Bronchial epithelial cell (primary cell): ENCODE results near the gene CST7. TPM values are rescaled to one million over a fixed set of nuclear protein-coding genes. Genes with fewer than 3 reads are reported as not detected.

Source experiments
- DNase-seq: peaks from one replicate; pipeline ENCODE4 v3.0.0-alpha.2; 2010; ENCODE audit warnings: low read depth
- FAIRE-seq: peaks from 2 replicates; lab custom pipeline; 2011; peaks lifted over from hg19 to GRCh38; lab: Jason Lieb, UNC
- H3K27me3 ChIP-seq: 2 replicates; pipeline ENCODE4 v1.5.1; 2011; ENCODE audit warnings: low read length; ENCODE audit not compliant: control insufficient read depth, insufficient read depth
- H3K36me3 ChIP-seq: 2 replicates; pipeline ENCODE4 v1.5.1; 2011; ENCODE audit warnings: low read length; ENCODE audit not compliant: control insufficient read depth, insufficient read depth
- H3K4me3 ChIP-seq: 2 replicates; pipeline ENCODE4 v1.5.1; 2011; ENCODE audit warnings: mild to moderate bottlenecking, low read depth, low read length, control low read depth
- total RNA-seq: library from RNA; depleted of rRNA; stranded (reverse); fragments of >200 nt; gene quantifications from 2 replicates; pipeline ENCODE4 v1.2.1, GENCODE V29; 2014
- TF ChIP-seq, protein P1 (sequence below): IDR thresholded peaks from 2 replicates; pipeline ENCODE4 v1.5.1; 2011; ENCODE audit warnings: mild to moderate bottlenecking, moderate library complexity, low read length, control low read depth, inconsistent platforms; ENCODE audit not compliant: insufficient read depth, severe bottlenecking

The CST7 gene
- total RNA-seq, 1 donor from 2014 or later, result not detected

DNA sequence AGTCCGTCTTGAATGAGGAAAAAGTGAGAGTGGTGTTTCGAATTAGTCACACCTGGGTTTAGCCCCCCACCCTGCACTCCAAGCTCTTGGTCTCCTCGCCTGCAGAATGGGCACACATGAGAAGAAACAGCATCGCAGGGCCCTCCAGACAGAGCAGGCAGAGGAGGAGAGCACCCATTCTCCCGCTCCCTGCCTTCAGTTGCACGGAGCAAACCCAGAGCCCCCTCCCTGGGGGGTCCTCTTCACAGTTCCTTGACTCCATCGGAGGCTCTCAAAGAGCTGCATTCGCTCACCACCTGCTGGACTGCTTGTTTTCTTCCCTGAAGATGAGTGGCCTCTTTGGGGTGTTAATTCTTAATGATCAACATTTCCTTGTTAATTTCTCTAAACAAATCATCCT is 5.1 kb downstream of the CST7 start:
- TF ChIP-seq, protein P1, sequence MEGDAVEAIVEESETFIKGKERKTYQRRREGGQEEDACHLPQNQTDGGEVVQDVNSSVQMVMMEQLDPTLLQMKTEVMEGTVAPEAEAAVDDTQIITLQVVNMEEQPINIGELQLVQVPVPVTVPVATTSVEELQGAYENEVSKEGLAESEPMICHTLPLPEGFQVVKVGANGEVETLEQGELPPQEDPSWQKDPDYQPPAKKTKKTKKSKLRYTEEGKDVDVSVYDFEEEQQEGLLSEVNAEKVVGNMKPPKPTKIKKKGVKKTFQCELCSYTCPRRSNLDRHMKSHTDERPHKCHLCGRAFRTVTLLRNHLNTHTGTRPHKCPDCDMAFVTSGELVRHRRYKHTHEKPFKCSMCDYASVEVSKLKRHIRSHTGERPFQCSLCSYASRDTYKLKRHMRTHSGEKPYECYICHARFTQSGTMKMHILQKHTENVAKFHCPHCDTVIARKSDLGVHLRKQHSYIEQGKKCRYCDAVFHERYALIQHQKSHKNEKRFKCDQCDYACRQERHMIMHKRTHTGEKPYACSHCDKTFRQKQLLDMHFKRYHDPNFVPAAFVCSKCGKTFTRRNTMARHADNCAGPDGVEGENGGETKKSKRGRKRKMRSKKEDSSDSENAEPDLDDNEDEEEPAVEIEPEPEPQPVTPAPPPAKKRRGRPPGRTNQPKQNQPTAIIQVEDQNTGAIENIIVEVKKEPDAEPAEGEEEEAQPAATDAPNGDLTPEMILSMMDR, result no peak
- Histone ChIP-seq H3K27me3 (no peaks in the 10 kb centered on the region), H3K4me3 (no peak overlapping the region), H3K36me3 (peaks cover 2% of the 10 kb centered on the region)
- DNase-seq, result no peak
- no peak for FAIRE-seq

DNA sequence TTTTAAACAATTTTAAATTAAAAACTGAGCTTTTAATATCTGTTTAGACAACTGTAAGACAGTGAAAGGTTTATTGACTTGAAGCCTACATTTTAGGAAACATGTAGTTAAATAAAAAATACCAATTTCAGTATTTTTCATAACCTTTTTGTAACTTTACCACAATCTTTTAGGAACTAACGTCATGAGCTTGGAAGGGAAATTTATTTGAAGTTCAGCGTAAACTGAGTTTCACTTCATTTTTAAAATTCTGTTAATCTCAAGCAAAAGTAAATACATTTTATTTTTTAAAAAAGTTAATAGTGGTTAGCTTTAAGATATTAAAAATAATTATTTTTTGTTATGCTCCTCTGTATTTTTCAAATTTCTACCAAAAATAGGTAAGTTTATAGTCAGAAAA is 5.5 kb downstream of the CST7 start:
- no peak for DNase-seq
- no peak overlapping the region for H3K4me3 ChIP-seq
- peaks cover 3% of the 10 kb centered on the region for H3K36me3 ChIP-seq
- no peaks in the 10 kb centered on the region for H3K27me3 ChIP-seq
- no peak for FAIRE-seq
- TF ChIP-seq, protein P1, result no peak

DNA sequence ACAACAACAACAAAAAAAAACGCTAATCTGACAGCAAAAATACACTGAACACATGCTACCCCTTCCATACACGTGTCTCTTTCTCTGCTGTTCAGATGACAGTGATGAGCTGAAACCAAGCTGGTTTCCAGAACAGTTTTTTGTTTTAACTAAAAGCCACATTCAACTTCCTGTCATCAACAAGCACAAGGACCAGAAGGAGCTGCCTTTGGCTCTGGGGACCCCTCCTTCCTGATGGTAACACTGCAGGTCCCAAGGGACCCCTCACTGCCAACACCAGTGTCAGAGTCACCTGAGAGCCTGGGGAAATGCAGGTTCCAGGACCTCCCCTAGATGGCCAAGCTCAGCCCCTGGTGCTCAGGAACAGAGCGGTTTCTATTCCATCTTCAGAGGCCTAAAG is 6.0 kb downstream of the CST7 start:
- no peak for DNase-seq
- H3K4me3 ChIP-seq, result no peak overlapping the region
- no peak for FAIRE-seq
- H3K36me3 ChIP-seq, result peaks cover 6% of the 10 kb centered on the region
- H3K27me3 ChIP-seq, result no peaks in the 10 kb centered on the region
- TF ChIP-seq, protein P1, result no peak

DNA sequence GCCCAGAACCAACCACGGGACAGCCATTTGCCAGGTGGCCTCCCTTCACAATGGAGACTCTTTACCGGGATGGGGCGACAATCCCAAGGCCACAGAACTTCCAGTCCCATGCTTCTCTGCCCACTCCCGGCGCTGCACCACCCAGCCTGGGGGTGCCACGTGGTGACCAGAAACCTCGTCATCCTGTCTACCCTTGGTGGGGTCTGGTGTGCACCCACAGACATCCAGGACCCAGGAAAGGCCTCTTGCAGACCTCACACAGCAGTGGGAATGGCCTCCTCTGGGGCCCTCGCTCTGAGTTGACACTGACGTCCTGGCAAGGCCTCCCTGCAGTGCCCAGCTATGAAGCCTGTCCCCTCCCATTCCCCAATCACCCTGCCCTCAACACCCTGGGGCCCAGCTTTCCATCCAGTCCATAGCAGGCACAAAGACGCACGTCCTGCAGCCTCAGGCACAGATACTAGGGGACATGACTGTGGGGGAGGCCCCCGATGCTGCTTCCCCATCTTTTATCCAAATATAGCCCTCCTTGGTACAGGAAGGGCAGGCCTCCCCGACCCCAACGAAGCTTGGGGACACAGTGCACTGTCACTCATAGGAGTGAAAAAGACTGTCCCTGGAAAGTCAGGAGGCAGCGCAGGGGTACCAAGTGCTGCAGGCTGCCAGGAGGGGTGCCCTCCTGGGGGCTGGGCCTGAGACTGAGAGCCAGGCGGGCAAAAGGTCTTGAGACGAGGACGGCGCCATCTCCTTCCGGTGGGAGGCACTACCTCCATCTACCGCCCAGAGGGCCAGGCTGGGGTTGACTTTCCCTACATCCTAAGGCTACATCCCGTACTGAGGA is 7.2 kb downstream of the CST7 start:
- no peaks in the 10 kb centered on the region for H3K27me3 ChIP-seq
- TF ChIP-seq, protein P1, result no peak
- no peak overlapping the region for H3K4me3 ChIP-seq
- DNase-seq (no peak), FAIRE-seq (no peak)
- peaks cover 9% of the 10 kb centered on the region for H3K36me3 ChIP-seq

DNA sequence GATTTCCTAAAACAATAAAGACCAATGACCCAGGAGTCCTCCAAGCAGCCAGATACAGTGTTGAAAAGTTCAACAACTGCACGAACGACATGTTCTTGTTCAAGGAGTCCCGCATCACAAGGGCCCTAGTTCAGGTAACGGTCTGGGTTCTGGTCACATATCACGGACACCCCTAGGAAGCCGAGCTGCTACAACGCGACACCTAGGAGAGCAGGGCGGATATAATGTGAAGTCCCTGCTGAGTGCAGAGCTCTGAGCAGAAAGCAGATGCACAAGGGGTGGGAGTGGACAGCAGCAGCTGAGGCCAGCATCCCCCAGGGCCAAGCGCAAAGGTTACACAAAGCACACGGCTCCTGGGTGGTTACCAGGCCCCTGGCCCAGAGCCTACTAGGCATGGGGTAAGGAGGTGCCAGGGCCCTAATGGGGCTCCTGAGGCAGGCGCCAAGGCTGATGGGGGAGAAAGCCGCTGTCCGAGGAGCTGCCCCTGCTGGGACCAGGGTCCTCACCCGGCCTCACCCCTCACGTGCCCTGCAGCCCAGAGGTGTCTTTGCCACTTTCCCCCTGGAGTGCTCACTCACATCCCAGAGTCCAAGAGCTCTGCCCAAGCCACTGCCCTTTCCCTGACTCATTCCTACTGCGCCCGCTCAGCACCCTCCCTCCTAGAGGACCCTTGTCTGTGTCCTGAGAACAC is 8.4 kb downstream of the CST7 start:
- Histone ChIP-seq H3K4me3 (no peak overlapping the region), H3K27me3 (no peaks in the 10 kb centered on the region), H3K36me3 (peaks cover 9% of the 10 kb centered on the region)
- TF ChIP-seq, protein P1, result no peak
- no peak for FAIRE-seq
- DNase-seq, result no peak
